Testis (tissue), 3 donors: ENCODE results near the gene ITGA1. TPM values are rescaled to one million over a fixed set of nuclear protein-coding genes. Genes with fewer than 3 reads are reported as not detected.

Source experiments
- DNase-seq: peaks from one replicate; pipeline ENCODE4 v3.0.0-alpha.2; 2019
- H3K27ac ChIP-seq, 2 donors: fragments of 200-600 bp; sonication (generic); one replicate each; pipeline ENCODE4 v1.5.1; 2019
- H3K27me3 ChIP-seq: fragments of 200-600 bp; sonication (generic); one replicate; pipeline ENCODE4 v1.5.1; 2019
- H3K36me3 ChIP-seq: fragments of 200-600 bp; sonication (generic); one replicate; pipeline ENCODE4 v1.5.1; 2017; ENCODE audit warnings: low read depth; ENCODE audit errors: missing control alignments
- H3K4me1 ChIP-seq: fragments of 200-600 bp; sonication (generic); one replicate; pipeline ENCODE4 v1.5.1; 2019
- H3K4me3 ChIP-seq, 2 donors: fragments of 200-600 bp; sonication (generic); one replicate each; pipeline ENCODE4 v1.5.1; 2017 to 2019
- H3K9me3 ChIP-seq: fragments of 200-600 bp; sonication (generic); one replicate; pipeline ENCODE4 v1.5.1; 2017
- POLR2A ChIP-seq: fragments of 450-650 bp; IDR thresholded peaks from one replicate; pipeline ENCODE4 v1.6.1; 2017; ENCODE audit warnings: antibody characterized with exemption, mild to moderate bottlenecking, moderate library complexity
- WGBS, 2 donors: methylation state at CpG; one replicate each; pipeline ENCODE4 v1.1.5; 2018; 5-methylcytosine and 5-hydroxymethylcytosine counted together
- intact Hi-C: fragments of 100-400 bp; cut with DNase I; formaldehyde crosslinking; loops from one replicate; pipeline ENCODE4 v1.15.1; 2023; ENCODE audit warnings: low total_unique reads
- polyA plus RNA-seq: library from polyadenylated mRNA; stranded (reverse); fragments of 350-450 nt; fragmentation: Illumina TruSeq; extraction: RNeasy Lipid Tissue Mini Kit (QIAGEN cat#74804); gene quantifications from one replicate; pipeline ENCODE4 v1.2.3, GENCODE V29; 2014; ENCODE audit warnings: low read depth, low replicate concordance; ENCODE audit not compliant: insufficient read depth
- total RNA-seq, 2 donors: library from RNA; depleted of rRNA; stranded (reverse); fragments of >200 nt; gene quantifications; one replicate each; pipeline ENCODE4 v1.2.3, GENCODE V29; 2016
- TF ChIP-seq, protein P1 (sequence below), 3 experiments: fragments of 450-650 bp in 2 of 3; fragments of 200-600 bp in 1 of 3; sonication (generic) in 1 of 3; IDR thresholded peaks; one replicate each; pipeline ENCODE4 v1.5.1; 2016 to 2019; ENCODE audit warnings: antibody characterized with exemption in 3 of 3, mild to moderate bottlenecking in 2 of 3, moderate library complexity in 1 of 3

Gene ITGA1
- total and polyA plus RNA-seq, 3 donors from 2014 or later: 7.3 to 8.1 (median 7.5) TPM

DNA sequence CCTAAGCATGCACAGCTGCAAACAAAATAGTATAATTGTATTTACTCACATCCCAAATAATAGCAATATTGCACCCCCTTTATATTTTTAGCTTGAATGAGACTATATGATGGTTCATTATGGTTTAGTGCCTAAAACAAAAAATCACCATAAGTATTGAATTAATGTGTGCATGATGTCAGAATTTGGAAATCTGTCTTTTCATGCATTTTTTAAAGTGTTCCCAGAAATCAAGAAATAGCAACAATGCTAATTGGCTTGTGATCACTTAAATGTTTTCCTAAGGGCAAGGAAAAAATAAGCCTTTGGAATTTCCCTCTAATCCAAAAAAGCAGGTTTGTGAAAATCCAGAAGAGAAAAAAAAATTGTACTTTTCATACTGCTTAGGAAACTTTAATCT, 150.5 kb downstream of the ITGA1 start:
- no peak for DNase-seq
- Histone ChIP-seq H3K27me3 (no peaks in the 10 kb centered on the region), H3K9me3 (no peaks in the 10 kb centered on the region), H3K27ac (no peak overlapping the region), H3K4me3 (no peak overlapping the region), H3K36me3 (no peaks in the 10 kb centered on the region), H3K4me1 (no peaks in the 10 kb centered on the region)
- intact Hi-C loops: no loop called here
- TF ChIP-seq POLR2A: no peak
- TF ChIP-seq, protein P1, sequence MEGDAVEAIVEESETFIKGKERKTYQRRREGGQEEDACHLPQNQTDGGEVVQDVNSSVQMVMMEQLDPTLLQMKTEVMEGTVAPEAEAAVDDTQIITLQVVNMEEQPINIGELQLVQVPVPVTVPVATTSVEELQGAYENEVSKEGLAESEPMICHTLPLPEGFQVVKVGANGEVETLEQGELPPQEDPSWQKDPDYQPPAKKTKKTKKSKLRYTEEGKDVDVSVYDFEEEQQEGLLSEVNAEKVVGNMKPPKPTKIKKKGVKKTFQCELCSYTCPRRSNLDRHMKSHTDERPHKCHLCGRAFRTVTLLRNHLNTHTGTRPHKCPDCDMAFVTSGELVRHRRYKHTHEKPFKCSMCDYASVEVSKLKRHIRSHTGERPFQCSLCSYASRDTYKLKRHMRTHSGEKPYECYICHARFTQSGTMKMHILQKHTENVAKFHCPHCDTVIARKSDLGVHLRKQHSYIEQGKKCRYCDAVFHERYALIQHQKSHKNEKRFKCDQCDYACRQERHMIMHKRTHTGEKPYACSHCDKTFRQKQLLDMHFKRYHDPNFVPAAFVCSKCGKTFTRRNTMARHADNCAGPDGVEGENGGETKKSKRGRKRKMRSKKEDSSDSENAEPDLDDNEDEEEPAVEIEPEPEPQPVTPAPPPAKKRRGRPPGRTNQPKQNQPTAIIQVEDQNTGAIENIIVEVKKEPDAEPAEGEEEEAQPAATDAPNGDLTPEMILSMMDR (IDR thresholded peaks at IDR 0.05): no peak

DNA sequence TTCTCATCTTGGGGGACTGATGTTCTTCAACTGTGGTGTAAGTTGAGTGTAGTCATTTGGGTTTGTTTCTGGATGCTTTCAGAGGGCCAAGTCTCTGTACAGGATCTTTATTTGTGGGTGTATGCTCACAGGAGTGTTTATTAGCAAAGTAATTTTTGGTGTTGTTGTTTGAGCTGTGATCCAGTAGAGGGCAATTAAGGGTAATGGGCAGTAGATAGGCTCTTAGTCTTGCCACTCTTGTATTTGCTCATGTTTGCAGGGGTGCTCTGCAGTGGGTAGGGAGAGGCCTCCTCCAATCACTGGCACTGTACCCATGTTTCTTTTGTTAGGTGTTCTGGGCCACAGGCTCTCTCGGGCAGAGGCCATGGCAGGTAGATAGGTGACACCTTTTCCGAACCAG, 155.6 kb downstream of the ITGA1 start:
- no peak overlapping the region for H3K4me3 ChIP-seq
- DNase-seq: no peak
- intact Hi-C loops: no loop called here
- no peaks in the 10 kb centered on the region for H3K27me3 ChIP-seq
- H3K9me3 ChIP-seq: no peaks in the 10 kb centered on the region
- WGBS, 2 donors: 91 to 100% methylated on average over 1 to 2 of the region's 2 CpGs
- no peaks in the 10 kb centered on the region for H3K36me3 ChIP-seq
- TF ChIP-seq, protein P1 (IDR thresholded peaks at IDR 0.05): no peak
- TF ChIP-seq POLR2A: no peak
- H3K4me1 ChIP-seq: no peaks in the 10 kb centered on the region
- H3K27ac ChIP-seq: no peak overlapping the region

DNA sequence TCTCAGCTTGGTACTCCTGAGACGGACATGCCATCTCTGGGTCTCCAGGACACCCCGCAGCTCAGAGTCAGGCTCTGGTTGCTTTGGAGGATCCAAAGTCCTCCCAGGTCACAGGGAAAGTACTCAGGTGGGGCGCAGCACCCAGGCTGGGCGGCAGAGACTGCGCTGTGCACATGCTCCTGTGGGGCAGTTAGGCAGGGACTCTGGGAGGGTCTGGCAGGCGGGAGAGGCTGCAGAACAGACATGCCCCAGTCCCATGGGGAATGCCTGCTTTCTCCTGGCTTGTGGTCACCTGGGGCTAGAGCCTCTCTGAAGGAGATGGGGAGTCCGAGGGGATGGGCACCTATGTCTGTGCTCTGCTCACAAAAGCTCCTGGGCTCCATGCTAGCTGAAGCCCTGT, 156.1 kb downstream of the ITGA1 start:
- H3K9me3 ChIP-seq: no peaks in the 10 kb centered on the region
- 83 to 100% methylated on average over 2 to 7 of the region's 7 CpGs for whole genome bisulfite sequencing, 2 donors
- no peaks in the 10 kb centered on the region for H3K36me3 ChIP-seq
- no peak overlapping the region for H3K4me3 ChIP-seq
- no peaks in the 10 kb centered on the region for H3K4me1 ChIP-seq
- no peak for DNase-seq
- no peak for TF ChIP-seq POLR2A
- TF ChIP-seq, protein P1 (IDR thresholded peaks at IDR 0.05): no peak
- intact Hi-C loops: no loop called here
- no peaks in the 10 kb centered on the region for H3K27me3 ChIP-seq
- no peak overlapping the region for H3K27ac ChIP-seq

DNA sequence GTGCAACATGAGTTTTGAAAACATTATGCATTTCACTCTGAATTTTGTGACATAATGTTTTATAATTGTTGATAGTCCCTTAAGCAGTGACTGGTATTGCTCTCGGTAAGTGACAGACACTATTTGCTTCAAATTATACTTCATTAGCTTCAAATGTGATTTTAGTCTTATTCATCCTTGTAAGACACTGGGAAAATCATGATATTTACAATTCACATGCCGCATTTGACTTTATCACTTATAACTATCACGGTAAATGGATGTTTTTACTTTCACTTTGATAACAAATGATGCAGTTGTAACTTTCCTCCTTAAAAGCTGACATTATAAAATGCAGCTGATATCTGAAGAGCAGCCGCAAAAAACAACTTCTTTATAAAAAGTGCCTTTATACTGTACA, 157.3 kb downstream of the ITGA1 start:
- Histone ChIP-seq H3K27ac (no peak overlapping the region), H3K36me3 (no peaks in the 10 kb centered on the region), H3K27me3 (no peaks in the 10 kb centered on the region), H3K9me3 (no peaks in the 10 kb centered on the region), H3K4me3 (no peak overlapping the region), H3K4me1 (no peaks in the 10 kb centered on the region)
- 48 to 57% methylated on average over 4 of the region's 4 CpGs for WGBS, 2 donors
- no peak for DNase-seq
- TF ChIP-seq, protein P1 (IDR thresholded peaks at IDR 0.05): no peak
- no peak for TF ChIP-seq POLR2A
- intact Hi-C loops: no loop called here

- Histone ChIP-seq H3K27ac (no peak overlapping the region), H3K9me3 (no peaks in the 10 kb centered on the region), H3K27me3 (no peaks in the 10 kb centered on the region), H3K4me3 (no peak overlapping the region), H3K36me3 (no peaks in the 10 kb centered on the region), H3K4me1 (no peaks in the 10 kb centered on the region)
- TF ChIP-seq POLR2A: no peak
- TF ChIP-seq, protein P1 (IDR thresholded peaks at IDR 0.05): no peak
- DNase-seq: no peak
- 71 to 73% methylated on average over 4 of the region's 4 CpGs for WGBS, 2 donors
- intact Hi-C loops: no loop called here
These were observed 159.5 kb downstream of the ITGA1 start for GRCh38 chr5:52947208-52947607.
